G401 (cell line): Measurements from ENCODE around the gene HTT. TPM values are rescaled to one million over a fixed set of nuclear protein-coding genes. Genes with fewer than 3 reads are reported as not detected.

Experiments
- DNase-seq: peaks from one replicate; pipeline ENCODE4 v3.0.0-alpha.2; 2015; ENCODE audit warnings: low spot score
- in situ Hi-C: cut with HindIII; loops from 2 replicates; pipeline ENCODE4 v1.10.0; 2016; ENCODE audit warnings: low sequenced_read_pairs, mixed read lengths
- total RNA-seq: library from RNA; depleted of rRNA; stranded (reverse); fragments of >200 nt; shearing (Covaris generic); gene quantifications from 2 replicates; pipeline ENCODE4 v1.2.3, GENCODE V29; 2014

Gene HTT
- total RNA-seq, 1 experiment from 2014 or later, result 52.6 TPM

DNA sequence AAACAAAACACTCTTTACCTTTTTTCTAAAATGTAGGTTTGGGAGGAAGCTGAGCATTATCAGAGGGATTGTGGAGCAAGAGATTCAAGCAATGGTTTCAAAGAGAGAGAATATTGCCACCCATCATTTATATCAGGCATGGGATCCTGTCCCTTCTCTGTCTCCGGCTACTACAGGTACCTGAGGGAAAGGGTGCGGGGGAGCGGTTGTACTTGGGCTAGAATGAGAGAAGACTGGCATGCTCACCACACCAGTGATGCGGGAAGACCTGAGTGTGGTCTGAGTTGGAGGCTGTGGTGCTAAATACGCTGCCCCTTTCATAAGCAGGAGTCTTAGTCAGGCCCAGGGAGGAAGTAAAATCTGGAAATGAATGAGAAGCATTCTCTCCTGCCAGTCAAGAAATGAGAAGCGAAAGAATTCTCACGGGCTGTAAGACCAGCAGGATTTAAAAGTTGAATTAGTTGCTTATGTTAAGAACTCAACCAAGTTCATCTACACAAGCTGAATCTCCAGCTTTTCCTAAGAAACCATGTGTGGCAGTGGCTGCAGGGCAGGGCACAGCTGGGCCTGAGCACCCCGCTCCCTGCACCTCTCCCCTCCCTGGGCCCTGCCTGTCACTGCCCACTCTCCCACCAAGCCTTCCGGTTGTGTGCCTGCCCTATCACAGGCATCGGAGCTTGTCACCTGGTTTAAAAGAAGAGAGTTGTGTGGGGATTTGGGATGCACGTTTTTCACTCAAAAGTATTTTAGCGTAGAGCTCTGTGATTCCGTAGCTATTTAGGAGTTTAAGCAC lies 149.7 kb downstream of the HTT start:
- DNase-seq, result no peak
- in situ Hi-C loops, result no loop called here

DNA sequence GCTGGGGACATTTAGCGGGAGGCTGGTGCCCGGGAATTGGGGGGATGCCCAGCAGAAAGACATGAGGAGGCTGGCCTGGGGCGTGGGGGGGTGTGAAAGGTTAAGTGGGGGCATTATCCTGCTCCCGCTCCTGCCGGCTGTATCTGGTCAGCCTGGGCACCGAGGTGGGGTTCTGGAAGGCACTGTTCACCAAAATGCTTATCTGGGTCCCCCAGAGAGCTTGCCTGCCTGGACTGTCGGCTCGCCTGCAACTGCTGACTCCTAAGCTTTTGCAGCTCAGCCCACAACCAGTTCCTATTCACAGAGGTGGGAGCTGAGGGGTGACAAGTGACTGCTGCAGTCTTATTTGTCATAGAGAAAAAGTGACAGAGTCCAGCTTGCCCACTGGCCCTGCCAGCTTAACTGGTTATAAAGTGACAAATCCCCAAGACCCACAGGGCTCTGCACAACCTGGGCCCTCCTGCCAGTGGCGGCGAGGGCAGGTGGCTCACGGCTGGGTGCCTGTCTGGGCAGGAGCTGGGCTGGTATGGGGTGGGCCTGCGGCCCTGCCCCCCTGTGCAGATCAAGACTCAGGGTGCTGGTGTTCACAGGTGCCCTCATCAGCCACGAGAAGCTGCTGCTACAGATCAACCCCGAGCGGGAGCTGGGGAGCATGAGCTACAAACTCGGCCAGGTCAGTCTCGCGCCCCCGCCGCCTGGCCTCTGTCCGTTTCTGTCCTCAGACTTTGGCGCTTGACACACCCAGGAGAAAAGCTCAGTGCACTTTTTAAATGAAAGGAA lies 150.8 kb downstream of the HTT start:
- no peak for DNase-seq
- in situ Hi-C loops, result no loop called here

DNA sequence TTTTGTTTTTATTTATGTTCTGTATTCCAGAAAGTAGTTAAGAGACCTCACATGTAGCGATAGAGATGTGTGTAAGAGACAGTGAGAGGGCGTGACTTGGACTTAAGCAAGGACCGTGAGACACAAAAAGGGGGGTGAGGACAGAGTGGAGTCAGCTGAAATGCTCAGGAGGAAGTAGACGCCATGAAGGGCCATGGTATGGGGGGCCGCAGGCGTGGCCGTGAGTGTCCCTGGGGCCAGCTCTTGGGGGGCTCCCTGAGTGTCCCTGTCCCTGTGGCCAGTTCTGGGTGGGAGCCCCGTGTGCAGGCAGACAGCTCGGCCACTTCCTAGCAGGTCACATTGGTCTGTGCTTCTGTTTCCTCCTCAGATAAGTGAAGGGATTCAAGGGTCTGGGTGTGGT lies 151.5 kb downstream of the HTT start:
- in situ Hi-C loops, result no loop called here
- DNase-seq, result no peak

DNA sequence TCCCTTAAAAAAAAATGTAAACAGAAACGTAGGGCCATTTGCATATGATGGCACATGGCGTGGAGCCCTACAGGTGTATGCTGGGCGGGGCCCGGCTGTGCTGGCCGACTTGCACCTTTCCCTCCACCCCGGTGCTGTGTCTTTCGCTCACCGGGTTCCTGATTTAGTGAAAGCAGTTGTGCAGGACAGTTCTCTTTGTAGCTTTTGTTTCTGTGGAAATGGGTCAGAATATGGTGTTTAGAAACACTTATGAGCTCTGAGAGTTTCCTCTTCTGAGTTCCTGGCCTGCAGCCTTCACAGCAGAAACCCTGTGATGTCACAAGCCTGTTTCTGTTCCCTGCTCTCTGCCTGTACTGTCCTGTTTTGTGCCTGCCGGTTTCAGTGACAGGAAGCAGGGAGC lies 152.0 kb downstream of the HTT start:
- DNase-seq, result peak; percentile 38
- in situ Hi-C loops, result no loop called here

DNA sequence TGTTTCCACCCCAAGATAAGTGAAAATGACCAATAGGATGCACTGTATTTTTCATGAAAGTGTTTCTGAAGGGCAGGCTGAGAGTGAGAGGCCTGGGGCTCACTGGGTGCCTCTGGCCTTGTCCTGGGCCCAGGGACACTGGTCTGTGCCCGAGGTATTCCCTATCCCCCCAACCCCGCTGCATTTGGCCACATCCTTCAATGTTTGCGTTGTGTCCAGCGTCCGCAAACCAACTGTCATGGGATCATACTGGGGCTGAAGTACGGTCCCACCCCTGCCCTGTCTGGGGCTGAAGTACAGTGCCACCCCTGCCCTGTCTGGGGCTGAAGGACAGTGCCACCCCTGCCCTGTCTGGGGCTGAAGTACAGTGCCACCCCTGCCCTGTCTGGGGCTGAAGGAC lies 152.5 kb downstream of the HTT start:
- no peak for DNase-seq
- in situ Hi-C loops, result no loop called here

DNA sequence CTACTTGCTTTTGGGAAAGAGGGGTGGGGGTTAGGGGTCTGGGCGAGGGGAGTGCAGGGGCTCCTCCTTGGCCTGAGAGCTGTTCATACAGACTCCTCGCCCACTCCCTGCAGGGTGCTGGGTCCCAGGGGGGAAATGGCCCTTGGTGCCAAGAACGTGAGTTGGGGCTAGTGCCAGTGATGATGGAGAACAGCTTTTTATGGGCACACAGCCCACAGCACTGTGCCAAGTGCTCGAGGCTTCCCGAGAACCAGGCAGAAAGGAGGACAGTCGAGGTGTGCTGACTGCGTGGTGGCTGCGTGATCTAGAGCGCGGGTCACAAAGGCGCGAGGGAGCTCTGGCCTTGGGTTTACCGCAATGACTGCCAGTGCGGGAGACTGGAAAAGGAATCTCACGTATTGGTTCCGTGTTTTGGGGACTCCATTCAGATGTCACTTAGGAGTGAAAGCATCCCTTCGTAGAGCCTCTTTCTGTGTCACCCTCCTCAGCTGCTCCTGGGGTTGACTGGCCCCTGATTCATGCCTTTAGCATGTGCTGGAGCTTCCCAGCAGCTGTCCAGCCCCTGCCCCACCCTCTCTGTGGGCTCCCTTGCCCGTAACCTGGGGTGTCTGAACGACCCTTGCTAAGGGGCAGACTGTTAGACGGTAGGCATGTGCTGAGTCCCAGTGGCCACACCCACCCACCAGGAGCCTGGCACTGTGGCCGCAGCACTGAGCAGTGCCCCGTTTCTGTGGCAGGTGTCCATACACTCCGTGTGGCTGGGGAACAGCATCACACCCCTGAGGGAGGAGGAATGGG lies 153.6 kb downstream of the HTT start:
- in situ Hi-C loops, result no loop called here
- peak; percentile 47 for DNase-seq

DNA sequence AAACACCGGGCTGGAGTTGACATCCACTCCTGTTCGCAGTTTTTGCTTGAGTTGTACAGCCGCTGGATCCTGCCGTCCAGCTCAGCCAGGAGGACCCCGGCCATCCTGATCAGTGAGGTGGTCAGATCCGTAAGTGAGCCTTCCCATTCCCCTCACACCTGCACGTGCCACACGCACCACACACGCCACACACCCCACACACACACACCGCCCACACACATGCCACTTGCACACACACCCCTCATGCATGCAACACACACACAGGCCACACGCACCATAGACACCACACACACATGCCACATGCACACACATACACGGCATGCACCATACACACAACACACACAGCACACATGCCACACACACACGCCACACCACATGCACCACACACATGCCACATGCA lies 154.4 kb downstream of the HTT start:
- no peak for DNase-seq
- in situ Hi-C loops, result no loop called here

DNA sequence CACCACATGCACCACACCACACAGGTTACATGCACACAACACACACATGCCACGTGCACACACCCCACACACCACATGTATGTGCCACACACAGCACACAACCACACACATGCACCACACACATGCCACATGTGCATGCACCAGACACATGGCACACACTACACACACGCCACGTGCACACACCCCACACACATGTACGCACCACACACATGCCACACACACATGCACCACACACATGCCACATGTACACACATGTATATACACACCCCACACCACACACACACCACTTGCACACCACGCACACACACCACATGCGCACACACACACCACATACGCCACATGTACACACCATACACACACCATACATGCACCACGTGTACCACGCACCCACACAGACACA lies 154.8 kb downstream of the HTT start:
- no peak for DNase-seq

DNA sequence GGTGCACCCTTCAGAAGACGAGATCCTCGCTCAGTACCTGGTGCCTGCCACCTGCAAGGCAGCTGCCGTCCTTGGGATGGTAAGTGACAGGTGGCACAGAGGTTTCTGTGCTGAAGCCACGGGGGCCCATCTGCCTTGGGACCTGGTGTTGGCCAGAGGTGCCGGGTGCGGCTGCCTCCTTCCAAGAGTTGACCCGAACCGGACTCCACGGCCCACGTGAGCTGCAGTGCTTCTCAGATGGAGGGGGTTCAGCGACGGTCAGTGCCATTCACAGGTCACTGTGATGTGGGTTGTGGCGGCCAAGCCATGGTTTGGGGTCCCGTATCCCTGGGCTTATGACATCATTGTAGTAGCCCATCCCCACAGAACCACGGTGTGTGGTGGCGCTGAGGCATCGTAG lies 155.5 kb downstream of the HTT start:
- DNase-seq, result no peak
- in situ Hi-C loops, result no loop called here

More for the DNA sequence above, 154.8 kb downstream of the HTT start:
- in situ Hi-C loops, result no loop called here

DNA sequence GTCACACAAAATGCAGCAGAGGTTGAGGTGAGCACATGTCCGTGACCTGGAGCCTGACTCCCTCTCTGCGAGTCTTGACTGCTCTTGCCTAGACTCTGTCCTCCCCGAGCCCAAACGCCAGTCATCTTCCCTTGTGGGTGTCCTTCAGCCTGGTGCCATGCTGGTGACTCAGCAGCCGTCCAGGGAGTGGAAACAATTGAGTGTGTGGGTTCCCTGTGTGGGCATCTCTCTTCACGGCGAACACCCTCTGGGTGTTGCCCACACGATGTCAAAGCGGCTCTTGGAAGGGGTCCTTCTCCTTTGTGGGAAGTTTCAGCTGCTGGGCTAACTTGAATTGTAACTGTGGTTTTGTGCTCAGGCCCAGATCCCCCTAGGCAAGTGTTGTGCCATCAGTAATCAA lies 157.0 kb downstream of the HTT start:
- no peak for DNase-seq
- in situ Hi-C loops, result no loop called here

DNA sequence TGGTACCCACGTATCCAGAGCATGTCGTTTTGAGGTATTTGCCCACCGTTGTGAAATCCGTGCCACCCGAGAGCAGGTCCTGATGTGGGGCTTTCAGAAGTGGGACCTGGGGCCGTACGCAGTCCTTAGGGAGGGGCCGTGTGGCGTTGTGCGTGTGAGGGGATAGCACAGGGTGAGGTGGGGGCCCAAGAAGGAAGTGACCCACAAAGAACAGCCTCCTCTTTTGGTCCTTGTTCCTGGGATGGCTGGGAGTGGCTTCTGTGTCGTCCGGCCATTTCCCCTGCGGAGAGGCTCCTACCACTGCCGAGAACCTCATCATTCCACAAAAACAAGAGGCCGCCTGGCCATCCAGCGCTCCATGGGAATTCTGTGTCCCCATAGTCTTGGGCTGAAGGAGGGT lies 157.5 kb downstream of the HTT start:
- no peak for DNase-seq
- in situ Hi-C loops, result no loop called here

DNA sequence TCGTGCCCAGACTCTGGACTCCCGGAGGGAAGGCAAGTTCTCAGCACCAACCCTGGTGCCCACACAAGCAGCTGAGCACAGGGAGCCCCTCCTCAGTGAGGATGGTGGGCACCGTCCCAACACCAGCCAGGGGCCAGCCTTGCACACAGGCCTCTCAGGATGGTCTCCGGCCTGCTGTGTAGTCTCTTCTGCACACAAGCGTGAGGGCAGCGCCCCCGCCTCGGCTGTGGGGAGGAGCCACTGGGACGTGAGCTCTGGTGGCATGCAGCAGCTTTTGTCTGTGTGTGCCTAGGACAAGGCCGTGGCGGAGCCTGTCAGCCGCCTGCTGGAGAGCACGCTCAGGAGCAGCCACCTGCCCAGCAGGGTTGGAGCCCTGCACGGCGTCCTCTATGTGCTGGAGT lies 158.4 kb downstream of the HTT start:
- in situ Hi-C loops, result no loop called here
- no peak for DNase-seq

DNA sequence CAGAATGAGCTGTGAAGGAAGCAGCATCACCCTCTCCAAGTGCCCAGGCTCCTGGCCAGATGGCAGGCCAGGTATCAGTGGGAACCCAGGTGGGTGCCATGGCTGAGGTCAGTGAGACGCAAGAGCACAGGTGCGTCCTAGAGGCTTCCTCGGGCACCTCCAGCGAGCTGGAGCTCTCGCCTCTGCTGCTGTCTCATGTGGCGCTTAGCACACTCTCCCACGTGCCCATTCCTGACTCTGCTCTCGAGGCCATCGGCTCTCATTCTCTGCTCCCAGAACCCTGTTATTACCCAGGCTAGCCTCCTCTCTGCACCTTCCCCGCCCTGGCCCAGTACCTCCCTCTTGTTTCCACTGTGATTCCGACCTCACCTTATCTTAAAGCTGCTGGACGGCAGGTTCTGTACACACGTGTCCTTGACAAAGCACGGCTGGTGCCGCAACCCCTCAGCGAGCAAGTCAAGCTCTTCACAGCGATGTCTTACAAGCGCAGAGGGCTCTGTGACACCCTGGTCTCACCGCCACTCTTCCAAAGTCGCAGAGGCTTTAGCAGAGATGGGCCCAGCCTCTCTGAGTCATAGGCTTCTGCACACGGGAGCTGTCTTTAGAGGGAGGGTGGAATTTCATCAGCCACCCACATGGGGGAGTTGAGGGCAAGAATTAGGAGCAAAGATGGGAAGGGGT lies 159.1 kb downstream of the HTT start:
- no peak for DNase-seq
- in situ Hi-C loops, result no loop called here

DNA sequence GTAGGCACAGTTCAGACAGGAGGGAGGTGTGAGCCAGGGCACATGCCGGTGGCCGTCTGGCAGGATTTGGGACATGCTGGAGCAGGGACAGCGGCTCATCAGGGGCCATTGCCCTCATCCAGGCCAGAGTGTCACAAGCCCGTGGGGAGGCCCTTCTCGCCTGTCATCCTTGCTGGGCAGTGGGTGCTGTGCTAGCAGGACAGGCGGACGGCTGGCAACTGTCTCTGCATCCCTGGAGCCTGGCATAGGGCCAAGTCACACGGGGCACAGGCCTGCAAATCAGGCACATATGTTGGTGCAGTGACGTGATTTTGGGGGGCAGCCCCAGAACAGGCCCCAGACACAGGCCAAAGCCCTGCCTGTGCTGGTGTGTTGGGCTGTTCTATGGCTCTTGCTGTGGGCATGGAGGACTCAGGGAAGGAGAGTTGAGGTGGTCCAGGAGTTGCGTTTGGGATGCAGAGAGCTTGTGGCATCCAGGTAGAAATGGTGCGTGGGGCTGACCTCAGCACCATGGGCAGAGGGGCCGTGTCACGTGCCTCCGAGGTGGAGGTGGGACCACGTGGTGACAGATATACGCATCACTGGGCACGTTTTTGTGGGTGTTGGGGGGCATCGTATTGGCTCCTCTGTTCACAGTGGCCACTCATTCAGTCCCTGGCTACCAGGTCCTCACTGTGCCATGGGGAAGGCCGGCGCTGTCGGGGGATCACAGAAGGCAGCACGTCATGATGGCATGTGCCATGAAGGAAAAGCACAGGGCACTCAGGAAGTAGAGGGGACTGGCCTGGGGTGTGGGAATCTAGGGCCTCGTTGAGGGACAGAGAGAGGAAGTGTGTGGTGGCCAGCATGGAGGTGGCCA lies 159.9 kb downstream of the HTT start:
- DNase-seq, result peak; percentile 69
- in situ Hi-C loops, result no loop called here

DNA sequence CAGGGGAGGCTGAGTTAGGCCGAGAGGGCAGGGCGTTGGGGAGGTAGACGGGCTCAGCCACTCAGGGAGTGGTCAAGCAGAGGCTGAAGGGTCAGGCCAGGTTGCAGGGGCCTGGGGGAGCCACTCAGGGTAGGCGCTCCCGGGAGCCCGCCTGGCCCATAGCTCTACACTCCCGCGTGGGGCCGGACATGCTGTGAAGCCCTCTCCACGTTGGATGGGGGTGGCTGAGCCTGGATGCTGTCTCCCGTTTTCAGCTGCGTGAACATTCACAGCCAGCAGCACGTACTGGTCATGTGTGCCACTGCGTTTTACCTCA lies 160.5 kb downstream of the HTT start:
- in situ Hi-C loops, result no loop called here
- no peak for DNase-seq

DNA sequence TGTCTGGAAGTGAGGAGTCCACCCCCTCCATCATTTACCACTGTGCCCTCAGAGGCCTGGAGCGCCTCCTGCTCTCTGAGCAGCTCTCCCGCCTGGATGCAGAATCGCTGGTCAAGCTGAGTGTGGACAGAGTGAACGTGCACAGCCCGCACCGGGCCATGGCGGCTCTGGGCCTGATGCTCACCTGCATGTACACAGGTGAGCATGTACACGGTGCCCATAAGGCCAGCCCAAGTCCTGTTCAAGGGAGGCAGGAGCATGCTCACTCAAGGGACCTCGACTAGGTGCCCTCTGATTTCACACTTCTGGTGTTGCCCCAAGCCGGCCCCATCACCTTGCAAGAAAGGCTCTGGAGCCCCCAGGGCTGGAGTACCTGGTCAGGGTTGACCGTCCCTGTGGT lies 161.1 kb downstream of the HTT start:
- DNase-seq, result no peak
- in situ Hi-C loops, result no loop called here

DNA sequence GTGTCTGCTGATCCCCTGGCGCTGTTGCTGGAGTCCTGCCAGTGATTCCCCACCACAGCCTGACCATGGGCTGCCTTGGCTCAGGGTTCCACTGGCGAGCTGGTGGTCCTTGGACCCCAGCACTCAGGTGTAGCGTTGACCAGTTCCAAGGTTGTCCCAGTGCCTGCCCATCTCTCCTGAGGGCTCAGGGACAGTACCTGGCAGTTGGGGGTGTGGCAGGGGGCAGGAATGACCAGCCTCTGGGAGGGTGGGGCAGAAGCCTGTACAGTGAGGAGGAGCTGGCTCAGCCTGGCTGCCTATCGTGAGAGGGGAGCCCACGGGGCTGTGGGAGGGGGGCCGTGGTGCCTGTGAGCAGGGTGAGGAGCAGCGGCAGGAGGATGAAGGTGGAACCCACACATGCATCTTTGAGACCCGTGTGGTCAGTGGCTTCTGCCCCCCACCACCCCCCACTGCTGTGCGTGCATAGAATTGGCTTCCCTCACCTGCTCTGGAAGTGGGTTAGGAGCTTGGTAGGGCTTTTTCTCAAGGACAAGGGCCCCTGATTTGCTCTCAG lies 161.9 kb downstream of the HTT start:
- in situ Hi-C loops, result no loop called here

DNA sequence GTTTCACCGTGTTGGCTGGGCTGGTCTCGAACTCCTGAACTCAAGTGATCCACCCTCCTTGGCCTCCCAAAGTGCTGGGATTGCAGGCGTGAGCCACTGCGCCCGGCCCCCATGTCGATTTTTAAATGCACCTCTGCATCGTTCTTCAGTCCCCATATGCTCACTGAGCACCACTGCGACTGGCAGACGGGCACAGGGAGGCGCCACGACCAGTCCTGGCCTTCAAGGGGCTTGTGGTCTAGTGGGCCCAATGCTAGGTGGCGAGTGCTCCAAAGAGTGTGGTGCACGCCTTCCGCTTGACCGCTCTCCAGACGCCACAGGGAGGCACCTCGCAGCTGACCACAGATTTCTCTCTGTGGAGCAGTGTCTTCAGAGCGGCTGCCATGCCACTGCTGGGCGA lies 162.8 kb downstream of the HTT start:
- DNase-seq, result no peak
- in situ Hi-C loops, result no loop called here

More for the DNA sequence above, 161.9 kb downstream of the HTT start:
- DNase-seq, result no peak
